BLaER1 (cell line): ENCODE results near the gene PAM.

Experiments
- H3K27ac ChIP-seq: shearing (Covaris generic); formaldehyde crosslinking; 2 replicates; pipeline ENCODE4 v1.8.1; 2022
- H3K27me3 ChIP-seq: shearing (Covaris generic); formaldehyde crosslinking; 2 replicates; pipeline ENCODE4 v1.8.1; 2022
- H3K36me3 ChIP-seq: shearing (Covaris generic); formaldehyde crosslinking; 2 replicates; pipeline ENCODE4 v1.8.1; 2022
- H3K4me1 ChIP-seq: shearing (Covaris generic); formaldehyde crosslinking; 2 replicates; pipeline ENCODE4 v1.8.1; 2022
- H3K4me2 ChIP-seq: shearing (Covaris generic); formaldehyde crosslinking; 2 replicates; pipeline ENCODE4 v1.8.1; 2022
- H3K4me3 ChIP-seq: shearing (Covaris generic); formaldehyde crosslinking; 2 replicates; pipeline ENCODE4 v1.8.1; 2022
- H3K9ac ChIP-seq: shearing (Covaris generic); formaldehyde crosslinking; 2 replicates; pipeline ENCODE4 v1.8.1; 2022
- H3K9me3 ChIP-seq: shearing (Covaris generic); formaldehyde crosslinking; 2 replicates; pipeline ENCODE4 v1.8.1; 2022
- H4K20me1 ChIP-seq: shearing (Covaris generic); formaldehyde crosslinking; 2 replicates; pipeline ENCODE4 v1.8.1; 2022
- Cebpa-rat ChIP-seq: shearing (Covaris generic); IDR thresholded peaks from 2 replicates; pipeline ENCODE4 v1.8.1; 2022

PAM gene

GRCh38 chr5:102920762-102921161, 165.7 kb downstream of the PAM start:
- no peak overlapping the region for H3K27ac ChIP-seq
- H3K27me3 ChIP-seq: no peaks in the 10 kb centered on the region
- H3K4me1 ChIP-seq: no peaks in the 10 kb centered on the region
- H3K4me3 ChIP-seq: no peak overlapping the region
- no peak for TF ChIP-seq Cebpa-rat
- no peaks in the 10 kb centered on the region for H3K9me3 ChIP-seq
- no peaks in the 10 kb centered on the region for H4K20me1 ChIP-seq
- peaks cover 22% of the 10 kb centered on the region; the same call in 1 of the 2 replicates for H3K36me3 ChIP-seq
- no peak overlapping the region for H3K9ac ChIP-seq
- no peak overlapping the region for H3K4me2 ChIP-seq

DNA sequence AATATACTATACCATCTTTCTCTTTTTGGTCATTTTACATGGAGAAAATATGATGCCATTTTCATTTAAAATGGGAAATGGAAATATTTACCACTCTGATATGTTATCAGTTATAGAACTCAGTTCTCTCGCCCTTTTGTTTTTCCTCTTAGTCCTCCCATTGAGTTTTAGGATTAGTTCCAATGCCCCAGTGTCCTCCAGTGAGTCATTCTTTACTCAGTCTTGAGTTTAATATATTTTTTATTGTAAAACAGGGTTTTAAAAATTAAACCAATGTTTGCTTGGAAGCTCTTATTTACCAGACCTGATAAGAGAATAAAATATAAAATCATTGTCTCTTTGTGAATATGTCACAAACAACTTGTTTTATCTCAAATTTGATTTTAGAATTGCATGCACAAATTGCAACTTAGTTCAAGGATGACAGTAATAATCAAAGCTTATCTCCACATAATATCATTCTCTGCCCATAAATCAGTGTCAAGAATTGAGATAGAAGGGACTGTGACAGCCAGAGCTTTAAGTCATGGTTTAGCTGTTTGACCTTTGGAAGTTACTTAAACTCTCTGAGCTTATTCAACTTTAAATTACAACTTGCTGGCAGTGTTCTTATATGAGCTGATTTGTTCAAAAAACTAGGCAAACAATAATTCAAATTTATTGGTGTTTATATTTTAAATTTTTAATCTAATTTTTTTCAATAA, 166.4 kb downstream of the PAM start:
- Histone ChIP-seq H3K9ac (no peak overlapping the region), H3K27ac (no peak overlapping the region), H3K27me3 (no peaks in the 10 kb centered on the region), H3K4me3 (no peak overlapping the region), H3K9me3 (no peaks in the 10 kb centered on the region), H4K20me1 (no peaks in the 10 kb centered on the region), H3K4me2 (no peak overlapping the region), H3K4me1 (no peaks in the 10 kb centered on the region), H3K36me3 (peaks cover 23% of the 10 kb centered on the region; the same call in 1 of the 2 replicates)
- TF ChIP-seq Cebpa-rat: no peak

- TF ChIP-seq Cebpa-rat: no peak
- Histone ChIP-seq H3K4me1 (no peaks in the 10 kb centered on the region), H3K27me3 (no peaks in the 10 kb centered on the region), H4K20me1 (no peaks in the 10 kb centered on the region), H3K4me2 (no peak overlapping the region), H3K4me3 (no peak overlapping the region), H3K27ac (no peak overlapping the region), H3K9ac (no peak overlapping the region), H3K9me3 (no peaks in the 10 kb centered on the region), H3K36me3 (peaks cover 30% of the 10 kb centered on the region)
These were observed 167.1 kb downstream of the PAM start for GRCh38 chr5:102922111-102922720.

GRCh38 chr5:102922799-102923477, 167.8 kb downstream of the PAM start:
- Histone ChIP-seq H3K27ac (no peak overlapping the region), H3K4me1 (no peaks in the 10 kb centered on the region), H4K20me1 (no peaks in the 10 kb centered on the region), H3K9me3 (no peaks in the 10 kb centered on the region), H3K4me2 (no peak overlapping the region), H3K9ac (no peak overlapping the region), H3K4me3 (no peak overlapping the region), H3K27me3 (no peaks in the 10 kb centered on the region), H3K36me3 (peaks cover 32% of the 10 kb centered on the region)
- no peak for TF ChIP-seq Cebpa-rat

DNA sequence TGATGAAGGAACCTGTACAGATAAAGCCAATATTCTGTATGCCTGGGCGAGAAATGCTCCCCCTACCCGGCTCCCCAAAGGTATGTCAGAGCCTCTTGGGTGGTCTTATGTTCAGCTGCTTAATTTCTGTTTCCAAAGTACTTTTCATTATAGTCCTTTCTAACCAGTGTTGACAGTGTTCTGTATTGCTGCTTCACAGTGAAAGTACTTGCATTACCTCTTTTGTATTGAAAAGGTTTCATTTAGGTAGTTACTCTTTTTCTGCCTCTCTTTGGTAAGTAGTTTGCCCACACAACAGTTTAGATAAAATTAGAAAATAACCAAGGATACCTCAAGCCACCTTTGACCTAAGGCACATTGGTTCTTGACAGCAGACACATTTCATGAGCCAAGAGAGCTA, 169.9 kb downstream of the PAM start:
- no peaks in the 10 kb centered on the region for H3K4me1 ChIP-seq
- no peaks in the 10 kb centered on the region for H3K27me3 ChIP-seq
- H3K27ac ChIP-seq: no peak overlapping the region
- H3K9me3 ChIP-seq: no peaks in the 10 kb centered on the region
- TF ChIP-seq Cebpa-rat: no peak
- peaks cover 32% of the 10 kb centered on the region for H3K36me3 ChIP-seq
- no peak overlapping the region for H3K4me2 ChIP-seq
- H3K9ac ChIP-seq: no peak overlapping the region
- no peak overlapping the region for H3K4me3 ChIP-seq
- H4K20me1 ChIP-seq: no peaks in the 10 kb centered on the region

DNA sequence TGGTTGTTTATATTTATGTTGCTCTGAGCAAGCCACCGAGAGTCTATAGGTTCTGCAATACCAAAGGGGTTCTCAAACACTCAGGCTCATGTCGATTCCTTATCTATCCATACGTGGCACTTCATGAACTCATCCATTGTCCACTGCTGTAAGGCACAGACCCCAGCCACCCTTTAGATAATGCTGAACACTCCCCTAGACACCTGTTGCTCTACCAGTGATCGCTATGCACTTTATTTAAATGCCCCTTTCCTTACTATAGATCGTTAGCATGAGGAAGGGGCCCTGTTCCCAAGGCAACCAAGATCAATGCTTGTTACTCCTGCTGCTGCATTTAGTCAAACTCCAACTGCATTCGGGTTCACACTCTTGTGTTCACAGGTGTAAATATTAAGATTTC, 171.9 kb downstream of the PAM start:
- H3K9ac ChIP-seq: no peak overlapping the region
- H3K27me3 ChIP-seq: no peaks in the 10 kb centered on the region
- peaks cover 32% of the 10 kb centered on the region for H3K36me3 ChIP-seq
- no peak overlapping the region for H3K4me2 ChIP-seq
- no peaks in the 10 kb centered on the region for H3K4me1 ChIP-seq
- H3K9me3 ChIP-seq: no peaks in the 10 kb centered on the region
- H4K20me1 ChIP-seq: no peaks in the 10 kb centered on the region
- H3K4me3 ChIP-seq: no peak overlapping the region
- no peak overlapping the region for H3K27ac ChIP-seq
- TF ChIP-seq Cebpa-rat: no peak

DNA sequence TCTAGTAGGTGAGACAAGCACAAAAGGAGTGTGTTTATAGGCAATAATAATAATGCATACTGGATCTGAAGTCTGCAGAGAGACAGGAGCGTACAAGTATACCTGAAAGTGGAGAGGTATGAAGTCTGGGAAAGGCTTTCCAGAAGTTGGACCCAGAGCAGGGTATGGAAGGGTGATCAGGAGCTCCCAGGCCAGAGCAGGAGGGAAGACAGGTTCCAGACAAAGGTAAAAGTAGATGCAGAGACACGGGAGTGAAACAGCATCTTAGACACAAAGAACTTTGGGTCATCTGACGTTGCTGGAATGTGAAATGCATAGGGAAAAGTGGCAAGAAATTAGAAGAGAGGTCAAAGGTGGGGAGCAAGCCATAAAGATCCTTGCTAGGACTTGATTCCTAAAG, 175.1 kb downstream of the PAM start:
- H3K4me2 ChIP-seq: no peak overlapping the region
- no peak overlapping the region for H3K27ac ChIP-seq
- H3K4me1 ChIP-seq: no peaks in the 10 kb centered on the region
- H3K9me3 ChIP-seq: no peaks in the 10 kb centered on the region
- no peak overlapping the region for H3K4me3 ChIP-seq
- TF ChIP-seq Cebpa-rat: no peak
- no peaks in the 10 kb centered on the region for H4K20me1 ChIP-seq
- no peak overlapping the region for H3K9ac ChIP-seq
- peaks cover 27% of the 10 kb centered on the region for H3K36me3 ChIP-seq
- no peaks in the 10 kb centered on the region for H3K27me3 ChIP-seq

- Histone ChIP-seq H3K9ac (no peak overlapping the region), H3K36me3 (peaks cover 24% of the 10 kb centered on the region), H3K9me3 (no peaks in the 10 kb centered on the region), H4K20me1 (no peaks in the 10 kb centered on the region), H3K27ac (no peak overlapping the region), H3K27me3 (no peaks in the 10 kb centered on the region), H3K4me3 (no peak overlapping the region), H3K4me2 (no peak overlapping the region), H3K4me1 (no peaks in the 10 kb centered on the region)
- no peak for TF ChIP-seq Cebpa-rat
These were observed 176.1 kb downstream of the PAM start for GRCh38 chr5:102931085-102931725.

DNA sequence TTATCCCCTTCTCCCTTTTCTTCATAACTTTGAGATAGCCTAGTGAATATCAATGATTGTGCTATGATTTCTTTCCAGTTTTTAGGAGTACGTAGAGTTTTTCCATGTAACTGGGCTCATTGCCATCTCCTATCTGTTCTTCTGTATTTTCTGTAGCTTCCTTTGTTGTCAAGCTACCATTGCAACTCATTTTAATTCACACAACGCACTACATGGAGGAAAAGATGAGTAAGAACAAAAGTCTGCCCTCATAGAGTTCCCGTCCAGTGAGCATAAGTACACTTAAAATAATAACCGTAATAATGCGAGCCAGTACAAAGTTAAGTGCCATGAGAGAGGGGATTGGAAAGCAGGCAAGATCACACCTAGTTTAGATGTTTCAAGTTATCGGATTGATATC, 177.7 kb downstream of the PAM start:
- Histone ChIP-seq H3K9ac (no peak overlapping the region), H3K27me3 (no peaks in the 10 kb centered on the region), H3K4me1 (no peaks in the 10 kb centered on the region), H3K9me3 (no peaks in the 10 kb centered on the region), H3K27ac (no peak overlapping the region), H3K36me3 (peaks cover 14% of the 10 kb centered on the region), H4K20me1 (no peaks in the 10 kb centered on the region), H3K4me2 (no peak overlapping the region), H3K4me3 (no peak overlapping the region)
- no peak for TF ChIP-seq Cebpa-rat

- Histone ChIP-seq H3K9me3 (no peaks in the 10 kb centered on the region), H3K9ac (no peak overlapping the region), H3K27me3 (no peaks in the 10 kb centered on the region), H4K20me1 (no peaks in the 10 kb centered on the region), H3K4me3 (no peak overlapping the region), H3K36me3 (peaks cover 14% of the 10 kb centered on the region), H3K4me1 (no peaks in the 10 kb centered on the region), H3K27ac (no peak overlapping the region), H3K4me2 (no peak overlapping the region)
- no peak for TF ChIP-seq Cebpa-rat
These were observed 178.2 kb downstream of the PAM start for GRCh38 chr5:102933316-102933715.
